GM23248 (cell line): ENCODE results near the gene DACH1. TPM values are rescaled to one million over a fixed set of nuclear protein-coding genes. Genes with fewer than 3 reads are reported as not detected.

Experiments
- DNase-seq: peaks from one replicate; pipeline ENCODE4 v3.0.0-alpha.2; 2015
- H2AFZ ChIP-seq: fragments of 200-600 bp; sonication (generic); 2 replicates; pipeline ENCODE4 v1.6.1; 2016; ENCODE audit warnings: antibody characterized with exemption
- H3F3A ChIP-seq: fragments of 200-600 bp; sonication (generic); 2 replicates; pipeline ENCODE4 v1.6.1; 2016; ENCODE audit warnings: mild to moderate bottlenecking, antibody characterized with exemption, mixed run types; ENCODE audit not compliant: insufficient read depth
- H3K27ac ChIP-seq: fragments of 200-600 bp; sonication (generic); 2 replicates; pipeline ENCODE4 v1.5.1; 2016; ENCODE audit warnings: mild to moderate bottlenecking
- H3K27me3 ChIP-seq: fragments of 200-600 bp; sonication (generic); replicated peaks from 2 replicates; pipeline ENCODE4 v1.6.1; 2016; ENCODE audit warnings: mild to moderate bottlenecking; ENCODE audit not compliant: insufficient read depth
- H3K36me3 ChIP-seq: fragments of 200-600 bp; sonication (generic); 2 replicates; pipeline ENCODE4 v1.6.1; 2016; ENCODE audit warnings: low read depth, mild to moderate bottlenecking
- H3K4me1 ChIP-seq: fragments of 200-600 bp; sonication (generic); 2 replicates; pipeline ENCODE4 v1.6.1; 2016; ENCODE audit warnings: mild to moderate bottlenecking; ENCODE audit not compliant: insufficient read depth
- H3K4me2 ChIP-seq: fragments of 200-600 bp; sonication (generic); one replicate; pipeline ENCODE4 v1.6.1; 2016; ENCODE audit warnings: mild to moderate bottlenecking; ENCODE audit not compliant: unreplicated experiment
- H3K4me3 ChIP-seq: fragments of 200-600 bp; sonication (generic); 2 replicates; pipeline ENCODE4 v1.5.1; 2016; ENCODE audit warnings: mild to moderate bottlenecking
- H3K79me2 ChIP-seq: fragments of 200-600 bp; sonication (generic); 2 replicates; pipeline ENCODE4 v1.6.1; 2016; ENCODE audit warnings: mild to moderate bottlenecking; ENCODE audit not compliant: insufficient read depth
- H3K9ac ChIP-seq: fragments of 200-600 bp; sonication (generic); 2 replicates; pipeline ENCODE4 v1.6.1; 2016; ENCODE audit warnings: mild to moderate bottlenecking
- H3K9me2 ChIP-seq: fragments of 200-600 bp; sonication (generic); 2 replicates; pipeline ENCODE4 v1.6.1; 2016; ENCODE audit warnings: mixed run types, mild to moderate bottlenecking, moderate library complexity; ENCODE audit not compliant: insufficient read depth
- H3K9me3 ChIP-seq: fragments of 200-600 bp; sonication (generic); one replicate; pipeline ENCODE4 v1.6.1; 2017; ENCODE audit warnings: low read depth
- H4K20me1 ChIP-seq: fragments of 200-600 bp; sonication (generic); 2 replicates; pipeline ENCODE4 v1.6.0; 2016; ENCODE audit not compliant: insufficient read depth
- EZH2 ChIP-seq: fragments of 200-600 bp; sonication (generic); IDR thresholded peaks from 2 replicates; pipeline ENCODE4 v1.6.1; 2018; ENCODE audit warnings: antibody characterized with exemption, mild to moderate bottlenecking; ENCODE audit not compliant: insufficient read depth, poor library complexity, severe bottlenecking
- EZH2phosphoT487 ChIP-seq: fragments of 200-600 bp; sonication (generic); IDR thresholded peaks from 2 replicates; pipeline ENCODE4 v1.6.1; 2018; ENCODE audit warnings: antibody characterized with exemption, moderate library complexity, mild to moderate bottlenecking, low read depth; ENCODE audit not compliant: insufficient read depth
- WGBS, 2 experiments: methylation state at CpG; one replicate each; pipeline ENCODE4 v1.1.6; 2015 to 2017; ENCODE audit warnings: low lambda C conversion rate in 2 of 2, low coverage in 1 of 2; ENCODE audit errors: missing lambda C conversion rate in 2 of 2; 5-methylcytosine and 5-hydroxymethylcytosine counted together
- in situ Hi-C: fragments of 300-500 bp; cut with MboI; formaldehyde crosslinking; loops from 2 replicates; pipeline ENCODE4 v1.15.0; 2020
- polyA plus RNA-seq: library from polyadenylated mRNA; unstranded; fragments of >200 nt; fragmentation: Nextera tagmentation; extraction: Ambion mirVana; gene quantifications from 2 replicates; pipeline ENCODE4 v1.2.1, GENCODE V29; 2016
- total RNA-seq: library from RNA; depleted of rRNA; stranded (reverse); fragments of >200 nt; shearing (Covaris generic); gene quantifications from 2 replicates; pipeline ENCODE4 v1.2.3, GENCODE V29; 2014

Gene DACH1
- total and polyA plus RNA-seq, 2 experiments from 2014 or later: not detected

- H3K79me2 ChIP-seq: no peaks in the 10 kb centered on the region
- no peak overlapping the region for H3K4me3 ChIP-seq
- H4K20me1 ChIP-seq: no peaks in the 10 kb centered on the region
- peaks cover 7% of the 10 kb centered on the region for H3K9me3 ChIP-seq
- WGBS, 2 experiments: 42 to 43% methylated on average over 2 of the region's 2 CpGs
- H3F3A ChIP-seq: no peaks in the 10 kb centered on the region
- in situ Hi-C loops: no loop called here
- H3K9me2 ChIP-seq: no peaks in the 10 kb centered on the region
- H3K9ac ChIP-seq: no peak overlapping the region
- no peaks in the 10 kb centered on the region for H3K4me1 ChIP-seq
- DNase-seq: no peak
- TF ChIP-seq EZH2phosphoT487 (no peak), EZH2 (no peak)
- H3K36me3 ChIP-seq: no peaks in the 10 kb centered on the region
- no peak overlapping the region for H3K27ac ChIP-seq
- H3K4me2 ChIP-seq: no peak overlapping the region
- no peaks in the 10 kb centered on the region for H3K27me3 ChIP-seq
- H2AFZ ChIP-seq: no peak overlapping the region
These were observed 350.0 kb downstream of the DACH1 start for GRCh38 chr13:71517004-71517403.

DNA sequence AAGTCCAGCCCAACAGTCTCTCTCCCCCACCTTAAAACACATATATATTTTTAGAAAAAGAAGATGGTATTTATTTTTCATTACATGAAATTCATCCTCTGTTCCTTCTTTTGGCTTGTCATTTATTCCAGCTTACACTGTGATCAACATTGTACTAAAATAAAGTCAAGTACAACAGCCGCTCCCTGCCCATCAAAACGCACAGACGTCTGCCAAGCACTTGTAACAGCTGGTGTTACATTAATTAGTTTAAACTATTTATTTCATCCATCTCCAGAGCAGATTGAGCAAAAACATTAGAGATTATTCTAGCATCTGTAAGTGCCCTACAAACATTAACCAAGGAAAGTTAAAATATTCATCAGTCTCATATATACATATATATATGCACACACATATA is 350.5 kb downstream of the DACH1 start:
- in situ Hi-C loops: no loop called here
- no peaks in the 10 kb centered on the region for H3K79me2 ChIP-seq
- no peak overlapping the region for H2AFZ ChIP-seq
- H3K9ac ChIP-seq: no peak overlapping the region
- H3K9me3 ChIP-seq: peaks cover 7% of the 10 kb centered on the region
- no peaks in the 10 kb centered on the region for H3K9me2 ChIP-seq
- H3K4me1 ChIP-seq: no peaks in the 10 kb centered on the region
- H3K4me3 ChIP-seq: no peak overlapping the region
- H3K36me3 ChIP-seq: no peaks in the 10 kb centered on the region
- TF ChIP-seq EZH2phosphoT487 (no peak), EZH2 (no peak)
- DNase-seq: no peak
- no peak overlapping the region for H3K27ac ChIP-seq
- 5 to 6% methylated on average over 3 of the region's 3 CpGs for WGBS, 2 experiments
- no peaks in the 10 kb centered on the region for H3K27me3 ChIP-seq
- no peaks in the 10 kb centered on the region for H4K20me1 ChIP-seq
- H3K4me2 ChIP-seq: no peak overlapping the region
- H3F3A ChIP-seq: no peaks in the 10 kb centered on the region

- Histone ChIP-seq H2AFZ (no peak overlapping the region), H3K4me3 (no peak overlapping the region), H3K4me2 (no peak overlapping the region), H3K36me3 (no peaks in the 10 kb centered on the region), H4K20me1 (no peaks in the 10 kb centered on the region), H3K27ac (no peak overlapping the region), H3K4me1 (no peaks in the 10 kb centered on the region), H3K79me2 (no peaks in the 10 kb centered on the region), H3K9me2 (no peaks in the 10 kb centered on the region), H3K9me3 (peaks cover 7% of the 10 kb centered on the region), H3K9ac (no peak overlapping the region), H3F3A (no peaks in the 10 kb centered on the region), H3K27me3 (no peaks in the 10 kb centered on the region)
- in situ Hi-C loops: no loop called here
- no peak for TF ChIP-seq EZH2phosphoT487
- TF ChIP-seq EZH2: no peak
- no peak for DNase-seq
- WGBS, 2 experiments: 13 to 14% methylated on average over 4 of the region's 4 CpGs
These were observed 351.3 kb downstream of the DACH1 start for GRCh38 chr13:71515744-71516038.

- H2AFZ ChIP-seq: no peak overlapping the region
- H3K27ac ChIP-seq: no peak overlapping the region
- H3K36me3 ChIP-seq: no peaks in the 10 kb centered on the region
- H3K4me2 ChIP-seq: no peak overlapping the region
- H3K9ac ChIP-seq: no peak overlapping the region
- no peak for TF ChIP-seq EZH2
- no peak for TF ChIP-seq EZH2phosphoT487
- no peak overlapping the region for H3K4me3 ChIP-seq
- in situ Hi-C loops: no loop called here
- WGBS, 2 experiments: 22 to 23% methylated on average over 3 of the region's 3 CpGs
- no peaks in the 10 kb centered on the region for H3K27me3 ChIP-seq
- no peaks in the 10 kb centered on the region for H3K4me1 ChIP-seq
- no peaks in the 10 kb centered on the region for H3K9me2 ChIP-seq
- H3K9me3 ChIP-seq: peaks cover 7% of the 10 kb centered on the region
- H3K79me2 ChIP-seq: no peaks in the 10 kb centered on the region
- no peak for DNase-seq
- no peaks in the 10 kb centered on the region for H3F3A ChIP-seq
- H4K20me1 ChIP-seq: no peaks in the 10 kb centered on the region
These were observed 351.9 kb downstream of the DACH1 start for GRCh38 chr13:71514900-71515743.
